IMR-90 (cell line): Measurements from ENCODE around the gene PIGP.

Experiments
- BHLHE40 ChIP-seq: fragments of 150-350 bp; IDR thresholded peaks from 2 replicates; pipeline ENCODE4 v1.6.1; 2016; ENCODE audit warnings: mild to moderate bottlenecking, low read depth, low read length
- CEBPB ChIP-seq: IDR thresholded peaks from 2 replicates; pipeline ENCODE4 v1.6.1; 2012; ENCODE audit warnings: low read depth, low read length, improper control_type of control experiment
- MAZ ChIP-seq: IDR thresholded peaks from 2 replicates; pipeline ENCODE4 v1.6.1; 2012; ENCODE audit warnings: low read depth, mild to moderate bottlenecking, low read length, improper control_type of control experiment, moderate library complexity, borderline replicate concordance
- MXI1 ChIP-seq: IDR thresholded peaks from 2 replicates; pipeline ENCODE4 v1.6.1; 2012; ENCODE audit warnings: low read depth, mild to moderate bottlenecking, low read length, moderate library complexity, borderline replicate concordance
- NFE2L2 ChIP-seq: fragments of 150-350 bp; IDR thresholded peaks from 2 replicates; pipeline ENCODE4 v1.6.1; 2016; ENCODE audit warnings: low read depth, mild to moderate bottlenecking, low read length
- POLR2A ChIP-seq: IDR thresholded peaks from 2 replicates; pipeline ENCODE4 v1.6.1; 2012; ENCODE audit warnings: mild to moderate bottlenecking, low read depth, low read length
- RAD21 ChIP-seq: IDR thresholded peaks from 2 replicates; pipeline ENCODE4 v1.6.1; 2012; ENCODE audit warnings: low read length, improper control_type of control experiment
- RFX5 ChIP-seq: IDR thresholded peaks from 2 replicates; pipeline ENCODE4 v1.8.0; 2012; ENCODE audit warnings: low read depth, mild to moderate bottlenecking, low read length, moderate library complexity
- SMC3 ChIP-seq: fragments of 150-350 bp; IDR thresholded peaks from 2 replicates; pipeline ENCODE4 v1.6.1; 2016; ENCODE audit warnings: low read depth, mild to moderate bottlenecking, antibody characterized with exemption, low read length, moderate library complexity
- TF ChIP-seq, protein P1 (sequence below): conservative IDR thresholded peaks from 2 replicates; pipeline ENCODE4 v1.5.1; 2012; ENCODE audit warnings: mild to moderate bottlenecking, low read depth, low read length, improper control_type of control experiment
- TF ChIP-seq, protein P2 (sequence below): fragments of 150-350 bp; IDR thresholded peaks from 2 replicates; pipeline ENCODE4 v1.6.1; 2016; ENCODE audit warnings: low read depth, mild to moderate bottlenecking, low read length, moderate library complexity, borderline replicate concordance

DNA sequence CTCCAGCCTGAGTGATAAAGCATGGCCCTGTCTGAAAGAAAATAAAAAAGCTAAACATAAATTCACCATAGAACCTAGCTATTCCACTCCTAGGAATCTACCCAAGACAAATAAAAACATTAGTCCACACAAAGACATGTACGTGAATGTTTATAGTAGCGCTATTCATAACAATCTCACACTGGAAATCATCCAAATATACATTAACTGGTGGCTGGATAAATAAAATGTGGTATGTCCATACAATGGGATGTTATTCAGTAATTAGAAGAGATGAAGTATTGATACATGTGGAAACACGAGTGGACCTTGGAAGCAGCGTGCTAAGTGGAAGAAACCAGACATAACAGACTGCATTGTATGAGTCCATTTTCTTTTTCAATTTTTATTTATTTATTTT lies 36.7 kb downstream of the PIGP start:
- TF ChIP-seq, protein P1, sequence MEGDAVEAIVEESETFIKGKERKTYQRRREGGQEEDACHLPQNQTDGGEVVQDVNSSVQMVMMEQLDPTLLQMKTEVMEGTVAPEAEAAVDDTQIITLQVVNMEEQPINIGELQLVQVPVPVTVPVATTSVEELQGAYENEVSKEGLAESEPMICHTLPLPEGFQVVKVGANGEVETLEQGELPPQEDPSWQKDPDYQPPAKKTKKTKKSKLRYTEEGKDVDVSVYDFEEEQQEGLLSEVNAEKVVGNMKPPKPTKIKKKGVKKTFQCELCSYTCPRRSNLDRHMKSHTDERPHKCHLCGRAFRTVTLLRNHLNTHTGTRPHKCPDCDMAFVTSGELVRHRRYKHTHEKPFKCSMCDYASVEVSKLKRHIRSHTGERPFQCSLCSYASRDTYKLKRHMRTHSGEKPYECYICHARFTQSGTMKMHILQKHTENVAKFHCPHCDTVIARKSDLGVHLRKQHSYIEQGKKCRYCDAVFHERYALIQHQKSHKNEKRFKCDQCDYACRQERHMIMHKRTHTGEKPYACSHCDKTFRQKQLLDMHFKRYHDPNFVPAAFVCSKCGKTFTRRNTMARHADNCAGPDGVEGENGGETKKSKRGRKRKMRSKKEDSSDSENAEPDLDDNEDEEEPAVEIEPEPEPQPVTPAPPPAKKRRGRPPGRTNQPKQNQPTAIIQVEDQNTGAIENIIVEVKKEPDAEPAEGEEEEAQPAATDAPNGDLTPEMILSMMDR = no peak
- TF ChIP-seq NFE2L2 (no peak), RAD21 (no peak), POLR2A (no peak), SMC3 (no peak), BHLHE40 (no peak), MXI1 (no peak), CEBPB (no peak), RFX5 (no peak), MAZ (no peak)
- TF ChIP-seq, protein P2, sequence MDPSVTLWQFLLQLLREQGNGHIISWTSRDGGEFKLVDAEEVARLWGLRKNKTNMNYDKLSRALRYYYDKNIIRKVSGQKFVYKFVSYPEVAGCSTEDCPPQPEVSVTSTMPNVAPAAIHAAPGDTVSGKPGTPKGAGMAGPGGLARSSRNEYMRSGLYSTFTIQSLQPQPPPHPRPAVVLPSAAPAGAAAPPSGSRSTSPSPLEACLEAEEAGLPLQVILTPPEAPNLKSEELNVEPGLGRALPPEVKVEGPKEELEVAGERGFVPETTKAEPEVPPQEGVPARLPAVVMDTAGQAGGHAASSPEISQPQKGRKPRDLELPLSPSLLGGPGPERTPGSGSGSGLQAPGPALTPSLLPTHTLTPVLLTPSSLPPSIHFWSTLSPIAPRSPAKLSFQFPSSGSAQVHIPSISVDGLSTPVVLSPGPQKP = no peak
